Endothelial cell of umbilical vein (primary cell): ENCODE data around the gene SLC35E4. TPM values are rescaled to one million over a fixed set of nuclear protein-coding genes. Genes with fewer than 3 reads are reported as not detected.

Source experiments
- BruUV-seq: library from RNA; stranded (reverse); fragments of 400-500 nt; replicated peaks from 2 replicates; lab custom pipeline; 2021; lab: Mats Ljungman, UMichigan
- CTCF ChIA-PET: fragments of 300-600, 350-600 bp; sonication (Branson Sonifier 250); formaldehyde crosslinking; loops from one replicate; lab custom pipeline; 2021; ENCODE audit warnings: antibody characterized with exemption, inconsistent platforms; lab: Charles Lee
- POLR2A ChIA-PET: fragments of 300-600, 350-600 bp; sonication (Branson Sonifier 250); formaldehyde crosslinking; loops from one replicate; lab custom pipeline; 2021; ENCODE audit warnings: antibody characterized with exemption, inconsistent platforms; lab: Charles Lee
- DNase-seq: peaks from one replicate; pipeline ENCODE4 v3.0.0-alpha.2; 2011; ENCODE audit warnings: low read depth, low spot score
- FAIRE-seq: peaks from 2 replicates; lab custom pipeline; 2011; peaks lifted over from hg19 to GRCh38; lab: Jason Lieb, UNC
- H2AFZ ChIP-seq: 2 replicates; pipeline ENCODE4 v1.6.0; 2012; ENCODE audit warnings: low read depth, low read length, control low read depth, inconsistent platforms
- H3K27ac ChIP-seq: 2 replicates; pipeline ENCODE4 v1.5.1; 2011; ENCODE audit warnings: low read depth, mild to moderate bottlenecking, control low read depth, low read length, moderate library complexity; ENCODE audit not compliant: insufficient read depth
- H3K27me3 ChIP-seq, 2 experiments: 2 replicates each; pipeline versions ENCODE4 v1.6.0 to v1.6.1; 2011; ENCODE audit warnings: low read length in 2 of 2, mixed read lengths in 1 of 2; ENCODE audit not compliant: control insufficient read depth in 2 of 2, insufficient read depth in 2 of 2
- H3K36me3 ChIP-seq, 2 experiments: 2 replicates in 1 of 2; 3 replicates in 1 of 2; pipeline ENCODE4 v1.5.1; 2011; ENCODE audit warnings: low read length in 2 of 2, mild to moderate bottlenecking in 1 of 2, moderate library complexity in 1 of 2; ENCODE audit not compliant: control insufficient read depth in 2 of 2, insufficient read depth in 2 of 2; ENCODE audit errors: extremely low read depth in 1 of 2
- H3K4me1 ChIP-seq: 3 replicates; pipeline ENCODE4 v1.5.1; 2011; ENCODE audit warnings: mild to moderate bottlenecking, low read length; ENCODE audit not compliant: control insufficient read depth, insufficient read depth; ENCODE audit errors: extremely low read depth
- H3K4me2 ChIP-seq: 2 replicates; pipeline ENCODE4 v1.6.1; 2011; ENCODE audit warnings: low read length, control low read depth, mixed read lengths; ENCODE audit not compliant: insufficient read depth
- H3K4me3 ChIP-seq, 3 experiments: fragments of 200-600 bp in 1 of 3; sonication (generic), shearing (Covaris generic) in 1 of 3; replicated peaks in 1 of 3; 2 replicates each; pipeline ENCODE4 v1.5.1; 2011 to 2016; ENCODE audit warnings: control low read depth in 3 of 3, low read length in 3 of 3, mild to moderate bottlenecking in 2 of 3, inconsistent platforms in 1 of 3, low read depth in 1 of 3, moderate library complexity in 1 of 3; ENCODE audit not compliant: insufficient read depth in 1 of 3
- H3K79me2 ChIP-seq: 2 replicates; pipeline ENCODE4 v1.6.0; 2012; ENCODE audit warnings: low read length, inconsistent platforms; ENCODE audit not compliant: control insufficient read depth, insufficient read depth
- H3K9ac ChIP-seq: replicated peaks from 2 replicates; pipeline ENCODE3; 2011; ENCODE audit warnings: low read length, control low read depth; ENCODE audit not compliant: insufficient read depth; ENCODE audit errors: extremely low read depth
- H3K9me1 ChIP-seq: replicated peaks from 3 replicates; pipeline ENCODE4 v1.6.0; 2011; ENCODE audit warnings: mild to moderate bottlenecking, low read length; ENCODE audit not compliant: control insufficient read depth, insufficient read depth; ENCODE audit errors: extremely low read depth
- H3K9me3 ChIP-seq: replicated peaks from 2 replicates; pipeline ENCODE4 v1.5.1; 2012; ENCODE audit warnings: low read length, inconsistent platforms; ENCODE audit not compliant: control insufficient read depth, insufficient read depth
- H4K20me1 ChIP-seq: replicated peaks from 2 replicates; pipeline ENCODE3; 2011; ENCODE audit warnings: mild to moderate bottlenecking, low read length; ENCODE audit not compliant: control insufficient read depth, insufficient read depth; ENCODE audit errors: extremely low read depth
- EZH2 ChIP-seq: IDR thresholded peaks from 2 replicates; pipeline ENCODE4 v1.6.1; 2012; ENCODE audit warnings: borderline replicate concordance, low read depth, mild to moderate bottlenecking, moderate library complexity, low read length, inconsistent platforms; ENCODE audit not compliant: severe bottlenecking
- FOS ChIP-seq: IDR thresholded peaks from 2 replicates; pipeline ENCODE4 v1.6.1; 2011; ENCODE audit warnings: mild to moderate bottlenecking, low read length, moderate library complexity, borderline replicate concordance; ENCODE audit not compliant: insufficient read depth
- GATA2 ChIP-seq: IDR thresholded peaks from 2 replicates; pipeline ENCODE4 v1.7.0; 2011; ENCODE audit warnings: low read depth, mild to moderate bottlenecking, moderate library complexity, mixed read lengths, low read length; ENCODE audit not compliant: insufficient read length, insufficient read depth
- JUN ChIP-seq: IDR thresholded peaks from 2 replicates; pipeline ENCODE4 v1.6.1; 2011; ENCODE audit warnings: borderline replicate concordance, low read depth; ENCODE audit not compliant: insufficient read length, insufficient read depth
- MYC ChIP-seq: IDR thresholded peaks from one replicate; pipeline ENCODE4 v1.6.1; 2011; ENCODE audit warnings: mild to moderate bottlenecking, low read depth, low read length
- POLR2A ChIP-seq: IDR thresholded peaks from 2 replicates; pipeline ENCODE4 v1.6.1; 2012; ENCODE audit warnings: low read depth, mild to moderate bottlenecking, control low read depth, low read length
- POLR2AphosphoS5 ChIP-seq: IDR thresholded peaks from 2 replicates; pipeline ENCODE4 v1.6.1; 2012; ENCODE audit warnings: low read depth, mild to moderate bottlenecking, control low read depth, low read length, moderate library complexity; ENCODE audit not compliant: insufficient read depth
- dilution Hi-C: fragments of 300-500 bp; cut with MboI; formaldehyde crosslinking; loops from one replicate; pipeline ENCODE4 v1.15.0; 2019; ENCODE audit warnings: low sequenced_read_pairs; ENCODE audit not compliant: extremely low pct_ligation_motif_present
- intact Hi-C: fragments of 100-400 bp; cut with micrococcal nuclease; formaldehyde crosslinking; loops from one replicate; pipeline ENCODE4 v1.10.0; 2022
- polyA plus RNA-seq, 4 experiments: library from polyadenylated mRNA; depleted of rRNA in 3 of 4; stranded (reverse) in 3 of 4; unstranded in 1 of 4; fragments of >200 nt; gene quantifications; 2 replicates each; pipeline versions ENCODE4 v1.2.1 to v1.2.3, GENCODE V29; 2011 to 2012; ENCODE audit warnings: missing spikeins in 1 of 4
- total RNA-seq: library from RNA; stranded (reverse); gene quantifications from 2 replicates; pipeline ENCODE4 v1.2.3, GENCODE V29; 2021
- TF ChIP-seq, protein P1 (sequence below), 2 donors: IDR thresholded peaks; 1 replicate in 1 of 2; 2 replicates in 1 of 2; pipeline ENCODE4 v1.5.1; 2011; ENCODE audit warnings: low read length in 2 of 2, mild to moderate bottlenecking in 2 of 2, moderate library complexity in 2 of 2, control low read depth in 1 of 2, inconsistent platforms in 1 of 2, low read depth in 1 of 2; ENCODE audit not compliant: insufficient read depth in 1 of 2; ENCODE audit errors: extremely low read depth in 1 of 2
- TF ChIP-seq, protein P2 (sequence below): IDR thresholded peaks from 2 replicates; pipeline ENCODE4 v1.6.1; 2011; ENCODE audit not compliant: insufficient read depth, insufficient read length

The SLC35E4 gene
- total and polyA plus RNA-seq, 2 donors (not counting 3 experiments of a cell fraction or from before 2014, with no cell fraction given), result 10.7 to 15.3 TPM

DNA sequence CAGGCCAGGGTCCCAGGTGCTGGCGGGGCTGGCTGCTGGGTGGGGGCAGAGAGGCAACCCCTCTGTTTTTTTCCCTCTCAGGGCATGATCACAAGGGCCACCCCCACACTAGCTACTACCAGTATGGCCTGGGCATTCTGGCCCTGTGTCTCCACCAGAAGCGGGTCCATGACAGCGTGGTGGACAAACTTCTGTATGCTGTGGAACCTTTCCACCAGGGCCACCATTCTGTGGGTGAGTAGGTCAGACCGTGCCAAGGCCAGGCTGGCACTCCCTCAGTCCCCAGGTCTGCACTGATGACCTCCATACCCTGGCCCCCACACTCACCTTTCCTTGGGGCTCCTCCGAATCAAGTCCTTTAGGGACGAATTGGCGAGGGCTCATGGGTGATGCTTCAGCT is 21.3 kb upstream of the SLC35E4 start:
- intact Hi-C loops (no loop called here), dilution Hi-C loops (no loop called here)
- Histone ChIP-seq H3K9ac (no peak overlapping the region), H3K4me3 (no peak overlapping the region), H3K4me2 (no peak overlapping the region), H3K79me2 (no peaks in the 10 kb centered on the region), H3K9me1 (no peaks in the 10 kb centered on the region), H3K27ac (no peak overlapping the region), H3K36me3 (peaks cover 0 to 40% of the 10 kb centered on the region in 2 experiments), H3K27me3 (no peaks in the 10 kb centered on the region), H3K9me3 (no peaks in the 10 kb centered on the region), H4K20me1 (no peaks in the 10 kb centered on the region), H3K4me1 (peaks cover 10% of the 10 kb centered on the region), H2AFZ (no peak overlapping the region)
- DNase-seq (no peak), FAIRE-seq (no peak)
- ChIA-PET CTCF (no interaction called here), POLR2A (no interaction called here)
- BruUV-seq, result no TSS peak
- TF ChIP-seq GATA2 (no peak), FOS (no peak), MYC (no peak), POLR2A (no peak), EZH2 (no peak), JUN (no peak), POLR2AphosphoS5 (no peak)
- TF ChIP-seq, protein P1, sequence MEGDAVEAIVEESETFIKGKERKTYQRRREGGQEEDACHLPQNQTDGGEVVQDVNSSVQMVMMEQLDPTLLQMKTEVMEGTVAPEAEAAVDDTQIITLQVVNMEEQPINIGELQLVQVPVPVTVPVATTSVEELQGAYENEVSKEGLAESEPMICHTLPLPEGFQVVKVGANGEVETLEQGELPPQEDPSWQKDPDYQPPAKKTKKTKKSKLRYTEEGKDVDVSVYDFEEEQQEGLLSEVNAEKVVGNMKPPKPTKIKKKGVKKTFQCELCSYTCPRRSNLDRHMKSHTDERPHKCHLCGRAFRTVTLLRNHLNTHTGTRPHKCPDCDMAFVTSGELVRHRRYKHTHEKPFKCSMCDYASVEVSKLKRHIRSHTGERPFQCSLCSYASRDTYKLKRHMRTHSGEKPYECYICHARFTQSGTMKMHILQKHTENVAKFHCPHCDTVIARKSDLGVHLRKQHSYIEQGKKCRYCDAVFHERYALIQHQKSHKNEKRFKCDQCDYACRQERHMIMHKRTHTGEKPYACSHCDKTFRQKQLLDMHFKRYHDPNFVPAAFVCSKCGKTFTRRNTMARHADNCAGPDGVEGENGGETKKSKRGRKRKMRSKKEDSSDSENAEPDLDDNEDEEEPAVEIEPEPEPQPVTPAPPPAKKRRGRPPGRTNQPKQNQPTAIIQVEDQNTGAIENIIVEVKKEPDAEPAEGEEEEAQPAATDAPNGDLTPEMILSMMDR (IDR thresholded peaks at IDR 0.05; ENCODE audit: extremely low read depth in 1 of 2, insufficient read depth in 1 of 2, low read depth in 1 of 2, low read length in 2 of 2), result no peak
- TF ChIP-seq, protein P2, sequence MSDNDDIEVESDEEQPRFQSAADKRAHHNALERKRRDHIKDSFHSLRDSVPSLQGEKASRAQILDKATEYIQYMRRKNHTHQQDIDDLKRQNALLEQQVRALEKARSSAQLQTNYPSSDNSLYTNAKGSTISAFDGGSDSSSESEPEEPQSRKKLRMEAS, result no peak
